Epidermal melanocyte (primary cell): ENCODE results near the gene SUSD2.
"Not testable (repeated sequence)": the region's sequence is repeated elsewhere in the genome, so short reads cannot be mapped to it uniquely, and the experiment has no call there.

Source experiments
- DNase-seq: peaks from one replicate; pipeline ENCODE4 v3.0.0; 2011; ENCODE audit warnings: low spot score; ENCODE audit not compliant: insufficient read length

Gene SUSD2, protein sequence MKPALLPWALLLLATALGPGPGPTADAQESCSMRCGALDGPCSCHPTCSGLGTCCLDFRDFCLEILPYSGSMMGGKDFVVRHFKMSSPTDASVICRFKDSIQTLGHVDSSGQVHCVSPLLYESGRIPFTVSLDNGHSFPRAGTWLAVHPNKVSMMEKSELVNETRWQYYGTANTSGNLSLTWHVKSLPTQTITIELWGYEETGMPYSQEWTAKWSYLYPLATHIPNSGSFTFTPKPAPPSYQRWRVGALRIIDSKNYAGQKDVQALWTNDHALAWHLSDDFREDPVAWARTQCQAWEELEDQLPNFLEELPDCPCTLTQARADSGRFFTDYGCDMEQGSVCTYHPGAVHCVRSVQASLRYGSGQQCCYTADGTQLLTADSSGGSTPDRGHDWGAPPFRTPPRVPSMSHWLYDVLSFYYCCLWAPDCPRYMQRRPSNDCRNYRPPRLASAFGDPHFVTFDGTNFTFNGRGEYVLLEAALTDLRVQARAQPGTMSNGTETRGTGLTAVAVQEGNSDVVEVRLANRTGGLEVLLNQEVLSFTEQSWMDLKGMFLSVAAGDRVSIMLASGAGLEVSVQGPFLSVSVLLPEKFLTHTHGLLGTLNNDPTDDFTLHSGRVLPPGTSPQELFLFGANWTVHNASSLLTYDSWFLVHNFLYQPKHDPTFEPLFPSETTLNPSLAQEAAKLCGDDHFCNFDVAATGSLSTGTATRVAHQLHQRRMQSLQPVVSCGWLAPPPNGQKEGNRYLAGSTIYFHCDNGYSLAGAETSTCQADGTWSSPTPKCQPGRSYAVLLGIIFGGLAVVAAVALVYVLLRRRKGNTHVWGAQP

DNA sequence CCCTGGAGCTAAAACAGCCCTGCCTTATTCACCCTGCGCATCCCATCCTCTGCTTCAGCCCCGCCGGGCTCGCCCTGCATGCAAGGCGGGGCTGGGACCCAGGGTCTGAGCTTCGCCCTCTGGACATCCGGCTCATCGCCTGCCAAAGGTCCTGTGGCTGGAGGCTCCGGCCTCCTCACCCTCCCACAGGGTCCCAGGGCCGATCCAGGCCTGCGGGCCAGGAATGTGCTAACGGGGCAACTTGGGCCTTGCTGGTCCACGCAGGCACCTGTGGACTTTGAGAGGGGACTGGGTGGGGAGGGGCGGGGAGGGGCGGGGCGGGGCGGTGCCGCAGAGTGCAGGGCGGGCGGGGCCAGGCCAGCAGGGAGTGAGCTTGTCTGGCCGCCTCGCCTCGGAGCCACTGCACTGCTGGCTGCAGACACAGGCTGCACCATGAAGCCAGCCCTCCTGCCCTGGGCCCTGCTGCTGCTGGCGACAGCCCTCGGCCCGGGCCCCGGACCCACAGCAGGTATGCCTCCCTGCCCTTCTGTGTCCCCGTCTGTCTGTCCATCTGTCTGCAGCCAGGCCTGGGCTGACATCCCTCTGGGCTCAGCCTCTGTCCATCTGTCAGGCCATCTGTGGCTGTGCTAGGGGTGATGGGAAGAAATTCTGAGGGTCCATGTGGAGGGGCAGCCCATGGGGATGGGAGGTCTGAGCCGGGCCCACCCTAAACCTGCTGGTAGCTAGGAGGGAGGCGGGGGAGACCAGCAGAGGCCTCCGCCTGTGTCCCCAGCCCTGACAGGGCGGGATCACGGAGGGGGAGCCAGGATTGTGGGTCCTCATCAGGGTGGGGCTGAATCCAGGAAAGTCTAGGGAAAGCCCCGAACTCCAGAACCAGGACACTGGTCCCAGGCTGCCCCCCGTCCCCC lies at the start of gene SUSD2:
TSS of gene SUSD2 (plus strand) at position 400 of the 908 bp plus-strand sequence. CDS start at position 433, 33 bp downstream.
- DNase-seq, result no peak

DNA sequence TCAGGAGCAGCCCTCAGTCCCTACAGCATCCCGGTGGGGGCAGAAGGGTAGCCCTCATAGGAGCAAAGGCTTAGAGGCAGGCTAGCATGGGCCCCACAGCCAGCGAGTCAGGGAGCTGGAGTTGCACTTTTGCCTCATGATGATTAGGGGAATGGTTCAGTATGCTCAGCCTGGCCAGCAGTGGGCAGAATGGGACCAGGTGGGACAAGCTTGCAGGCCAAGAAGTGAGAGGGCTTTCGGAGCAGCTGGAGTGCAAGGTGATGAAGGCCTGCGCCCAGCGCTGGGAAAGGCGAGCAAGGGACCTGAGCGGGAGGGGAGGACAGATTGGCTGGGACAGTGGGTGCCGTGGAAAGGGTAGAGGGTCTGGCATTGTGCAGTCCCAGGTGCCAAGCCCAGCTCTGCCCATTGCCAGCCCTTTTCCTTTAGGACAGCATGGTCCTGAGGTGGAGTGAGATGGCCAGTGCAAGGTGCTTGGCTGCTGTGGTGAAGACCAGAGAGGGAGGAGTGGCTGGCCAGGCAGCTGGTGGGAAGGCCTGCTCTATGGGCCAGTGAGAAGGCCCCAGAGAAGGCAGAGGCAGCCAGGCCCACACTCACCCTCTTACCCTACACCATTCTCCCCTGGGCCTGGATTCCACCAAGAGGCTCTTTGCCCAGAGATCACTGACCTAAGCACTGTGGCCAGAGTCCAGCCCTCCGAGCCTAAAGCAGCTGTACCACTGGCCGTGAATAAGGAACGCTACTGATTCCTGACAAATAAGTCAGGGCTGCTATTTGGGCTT lies 47.9 kb upstream of the SUSD2 start:
- no peak for DNase-seq

DNA sequence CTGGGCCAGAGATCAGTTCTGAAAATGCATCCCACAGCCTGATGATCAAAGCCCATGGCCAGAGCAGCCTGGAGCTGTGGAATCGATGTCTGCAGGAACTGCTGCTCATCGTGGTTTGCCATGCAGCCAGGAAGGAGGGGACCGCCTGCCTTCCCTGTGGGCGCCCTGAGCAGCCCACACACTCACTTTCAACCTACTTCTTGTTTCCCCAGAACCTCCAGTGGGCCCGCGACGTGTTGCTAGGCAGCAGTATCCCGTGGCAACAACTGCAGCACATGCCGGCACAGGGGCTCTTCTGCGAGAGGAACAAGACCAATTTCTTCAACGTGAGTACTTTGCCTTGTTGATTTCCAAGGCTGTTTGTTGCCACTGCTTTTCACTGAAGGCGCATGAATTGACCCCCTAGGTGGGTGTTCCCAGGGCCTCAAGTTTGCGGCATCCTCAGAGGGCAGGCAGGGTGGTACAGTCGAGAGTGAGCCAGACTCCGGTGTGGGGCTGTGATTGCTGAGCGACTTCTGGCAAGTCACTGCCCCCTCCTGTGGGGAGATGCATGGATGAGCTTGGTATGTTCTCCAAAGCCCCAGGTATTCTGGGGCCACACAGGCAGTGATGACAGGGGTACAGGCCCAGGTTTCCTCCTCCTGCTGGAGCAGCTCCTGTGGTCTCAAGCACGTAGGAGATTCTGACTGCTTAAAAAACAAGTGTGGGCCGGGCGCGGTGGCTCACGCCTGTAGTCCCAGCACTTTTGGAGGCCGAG lies 47.0 kb upstream of the SUSD2 start:
- DNase-seq, result no peak

DNA sequence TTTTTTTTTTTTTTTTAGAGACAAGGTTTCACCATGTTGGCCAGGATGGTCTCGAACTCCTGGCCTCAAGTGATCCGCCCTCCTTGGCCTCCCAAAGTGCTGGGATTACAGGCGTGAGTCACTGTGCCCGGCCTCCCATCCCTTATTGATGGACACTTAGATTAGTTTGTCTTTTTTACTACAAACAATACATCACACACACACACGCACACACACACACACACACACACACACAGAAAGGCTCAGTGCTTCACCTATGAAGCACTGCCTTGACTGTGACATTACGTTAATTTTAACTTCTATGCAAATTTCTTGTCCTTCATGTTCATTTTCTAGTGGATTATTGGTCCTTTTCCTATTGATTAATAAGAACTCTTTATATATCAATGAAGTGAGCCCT lies 44.8 kb upstream of the SUSD2 start:
- DNase-seq, result not testable (repeated sequence)

DNA sequence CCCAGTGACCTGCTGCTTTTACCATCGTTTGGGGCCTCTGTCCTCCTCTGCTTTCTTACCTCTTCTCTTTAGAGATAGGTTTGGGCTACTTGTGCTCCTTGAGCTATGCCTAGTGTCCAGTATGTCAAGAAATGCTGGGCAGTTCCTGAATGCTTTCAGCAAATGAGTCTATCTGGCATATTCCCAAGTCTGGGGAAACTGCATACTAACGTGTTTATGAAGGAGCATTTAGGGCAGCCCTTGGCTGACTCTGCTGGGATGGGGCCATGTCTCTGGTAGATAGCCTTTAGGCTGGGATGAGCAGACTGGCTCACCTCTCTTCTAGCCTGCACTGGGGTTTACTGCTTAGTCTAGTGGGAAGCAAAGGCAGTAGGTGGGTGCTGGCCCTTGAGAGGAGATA lies 43.7 kb upstream of the SUSD2 start:
- DNase-seq, result no peak

DNA sequence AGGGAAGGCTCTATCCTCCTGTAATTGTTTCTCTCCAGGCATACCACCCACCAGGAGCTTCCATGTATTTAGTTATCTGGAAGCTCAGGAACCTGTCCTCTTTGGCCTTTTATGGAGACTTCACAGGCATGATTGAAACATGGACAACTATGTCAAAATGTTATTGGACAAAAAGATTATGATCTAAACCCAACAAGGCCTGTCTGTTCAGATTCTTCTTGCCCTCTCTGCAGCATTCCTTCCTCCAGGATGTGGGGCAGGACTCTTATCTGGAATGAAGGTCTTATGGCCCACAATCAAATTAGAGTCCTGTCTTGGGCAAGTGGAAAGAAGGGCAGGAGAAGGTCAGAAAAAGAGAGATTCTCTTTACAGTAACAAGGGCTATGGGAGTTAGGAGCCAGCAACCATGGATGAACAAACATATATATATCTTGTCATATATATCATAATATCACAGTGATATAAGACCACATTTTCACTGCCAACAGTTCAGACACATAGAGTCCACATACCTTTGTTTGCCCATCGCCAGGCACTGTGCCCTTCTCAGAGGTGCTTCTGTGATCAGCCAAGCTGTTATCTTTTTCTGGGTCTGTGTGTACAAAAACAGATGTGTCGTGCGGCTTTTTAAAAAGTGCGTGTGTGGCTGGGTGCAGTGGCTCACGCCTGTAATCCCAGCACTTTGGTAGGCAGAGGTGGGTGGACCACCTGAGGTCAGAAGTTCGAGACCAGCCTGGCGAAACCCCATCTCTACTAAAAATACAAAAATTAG lies 42.5 kb upstream of the SUSD2 start:
- no peak for DNase-seq

DNA sequence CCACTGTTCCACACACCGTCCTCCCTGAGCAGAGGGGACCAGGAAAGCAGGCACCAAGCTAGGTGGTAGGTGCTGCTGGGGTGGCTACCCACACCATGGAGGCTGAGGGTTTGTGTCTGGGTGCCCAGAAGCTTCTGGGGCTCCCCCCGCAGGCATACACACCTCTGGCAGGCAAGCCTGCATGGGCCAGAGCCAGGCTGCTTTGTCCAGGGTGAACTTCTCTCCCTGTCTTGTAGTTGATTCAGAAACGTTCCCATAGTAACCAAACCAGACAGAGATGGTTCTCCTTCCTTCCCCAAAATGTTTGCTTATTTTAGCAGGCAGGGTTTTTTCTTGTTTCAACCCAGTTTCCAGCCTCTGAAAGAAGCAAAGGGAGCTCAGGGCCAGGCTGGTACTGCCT lies 40.9 kb upstream of the SUSD2 start:
- no peak for DNase-seq

DNA sequence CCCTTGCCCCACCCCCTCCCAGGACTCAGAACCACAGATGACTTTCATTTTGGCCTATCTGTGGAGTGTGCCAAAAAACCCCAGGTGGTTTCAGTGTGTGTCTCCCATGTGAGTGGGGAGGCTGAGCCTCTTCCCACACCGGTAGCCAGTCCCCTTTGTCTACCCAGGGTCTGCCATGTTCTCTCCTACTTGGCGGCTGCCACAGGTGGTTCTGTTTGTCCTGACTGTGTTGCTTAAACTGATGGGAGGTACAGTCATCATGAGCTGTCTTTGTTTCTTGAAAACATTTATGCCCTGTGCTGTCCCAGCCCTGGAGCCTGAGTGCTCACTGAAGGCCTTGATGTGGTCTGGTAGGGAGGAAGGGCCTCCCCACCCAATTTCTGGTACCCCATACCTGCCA lies 39.7 kb upstream of the SUSD2 start:
- DNase-seq, result no peak

DNA sequence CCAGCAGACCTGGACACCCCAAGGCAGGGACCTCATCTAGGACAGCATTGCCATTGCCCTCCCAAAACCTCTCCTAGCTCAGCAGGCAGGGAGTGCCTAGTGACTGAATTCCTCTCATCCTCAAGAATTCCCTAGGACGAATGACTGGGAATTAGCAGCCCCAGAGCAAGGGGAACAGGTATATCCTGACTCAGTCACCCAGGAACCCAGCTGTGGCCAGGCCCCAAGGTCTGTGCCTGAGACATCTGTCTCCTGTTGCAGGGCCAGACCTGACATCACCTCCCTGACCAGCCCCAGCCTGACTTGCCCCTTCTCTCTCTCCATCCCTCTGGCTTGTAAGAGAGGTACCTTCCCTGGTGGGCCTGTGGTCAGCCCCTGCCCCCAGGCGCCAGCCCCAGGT lies 39.0 kb upstream of the SUSD2 start:
- DNase-seq, result no peak

DNA sequence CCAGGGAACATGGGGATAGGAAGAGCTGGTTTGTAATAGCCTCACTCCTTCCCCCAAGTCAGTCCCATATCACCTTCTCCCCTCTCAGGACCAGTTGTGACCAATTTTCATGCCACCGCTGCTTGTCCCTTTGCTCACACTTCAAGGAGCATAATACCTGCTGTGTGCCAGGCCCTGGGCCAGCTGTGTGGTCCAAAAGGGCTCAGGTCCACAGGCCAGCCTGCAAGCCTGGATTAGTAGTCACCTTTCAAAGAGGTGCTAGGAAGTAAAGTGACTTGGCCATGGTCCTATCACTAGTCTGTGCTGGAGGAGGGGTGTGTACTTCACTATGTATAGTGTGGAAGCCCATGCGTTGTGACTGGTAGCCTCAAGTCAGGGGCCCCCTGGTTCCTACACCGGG lies 38.5 kb upstream of the SUSD2 start:
- no peak for DNase-seq

DNA sequence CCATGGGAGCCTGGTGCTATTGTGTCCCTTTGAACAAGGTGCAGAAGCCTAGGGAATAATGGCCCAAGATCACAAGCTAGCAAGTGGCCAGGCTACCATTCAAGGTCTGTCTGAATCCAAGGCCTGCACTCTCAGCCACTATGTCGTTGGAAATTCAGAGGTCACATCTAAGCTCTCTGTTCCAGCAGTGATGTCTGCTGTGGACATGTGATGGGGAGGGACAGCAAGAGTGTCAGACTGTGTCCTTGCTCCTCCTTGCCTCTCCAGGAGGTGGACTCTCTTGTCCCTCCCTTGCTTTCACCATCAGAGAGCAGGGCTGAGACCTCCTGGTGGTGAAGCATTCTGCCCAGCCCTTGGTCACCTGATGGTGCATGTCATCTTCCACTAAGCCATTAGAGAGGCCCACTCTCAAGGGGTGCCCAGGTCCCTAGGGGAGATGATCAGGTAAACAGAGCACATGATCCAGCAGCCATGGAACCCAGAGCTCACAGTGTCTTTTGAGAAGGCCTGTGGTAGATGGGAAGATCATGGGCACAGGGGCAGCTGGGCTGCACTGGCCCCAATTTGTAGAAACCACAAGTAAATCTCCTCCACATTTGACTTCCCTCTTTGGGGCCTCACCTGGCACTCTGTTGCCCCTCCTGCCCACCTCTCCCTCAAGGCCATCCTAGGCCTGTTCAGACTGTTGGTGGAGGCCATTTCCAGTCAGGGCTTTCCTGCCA lies 37.1 kb upstream of the SUSD2 start:
- DNase-seq, result no peak

DNA sequence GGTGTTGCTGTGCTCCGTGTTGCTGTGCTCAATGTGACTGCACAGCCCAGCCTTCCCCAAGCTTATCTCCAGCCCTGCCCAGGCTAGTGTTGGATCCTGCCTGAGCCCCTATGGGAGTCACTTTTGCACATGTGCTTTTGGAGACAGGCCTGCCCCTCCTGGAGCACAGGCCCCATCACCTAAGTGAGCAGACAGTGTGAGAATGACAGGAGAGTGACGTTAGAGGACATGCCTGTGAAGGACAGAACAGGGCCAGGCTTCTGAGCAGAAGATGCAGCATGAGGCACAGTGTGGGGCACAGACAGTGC lies 36.6 kb upstream of the SUSD2 start:
- no peak for DNase-seq

DNA sequence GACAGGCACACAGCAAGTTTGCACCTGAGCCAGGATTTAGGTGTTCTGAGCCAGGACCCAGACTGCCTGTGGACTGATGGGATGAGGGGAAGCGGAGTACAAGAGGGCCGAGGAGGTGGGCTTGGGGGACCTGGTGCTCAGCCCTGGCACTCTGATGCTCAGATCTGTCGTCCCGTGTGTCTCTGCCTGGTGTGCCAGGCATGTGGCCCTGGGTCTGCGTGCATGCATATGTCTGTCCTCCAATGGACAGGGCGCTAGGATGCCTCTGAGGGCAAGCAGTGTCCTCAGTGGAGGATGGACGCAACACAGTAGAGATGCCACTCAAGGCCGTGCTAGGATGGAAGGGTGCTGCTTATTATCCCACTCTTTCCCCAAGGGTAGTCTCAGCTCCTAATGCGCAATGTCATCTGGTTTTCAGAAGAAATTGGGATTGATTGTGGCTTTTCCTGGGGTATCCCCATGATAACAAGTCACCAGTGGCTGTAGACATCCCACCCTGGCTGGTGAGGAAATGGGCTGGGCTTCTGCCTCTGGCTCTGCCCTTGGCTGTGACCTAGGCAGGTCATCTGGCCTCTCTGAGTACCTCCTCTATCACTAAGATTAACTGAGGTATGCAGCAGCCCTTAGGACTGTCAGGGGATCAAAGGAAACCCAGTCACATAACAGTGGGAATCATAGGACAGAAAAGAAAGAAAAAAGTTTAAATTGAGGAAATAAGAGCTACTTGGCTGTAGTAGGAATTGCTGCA lies 35.7 kb upstream of the SUSD2 start:
- DNase-seq, result no peak

DNA sequence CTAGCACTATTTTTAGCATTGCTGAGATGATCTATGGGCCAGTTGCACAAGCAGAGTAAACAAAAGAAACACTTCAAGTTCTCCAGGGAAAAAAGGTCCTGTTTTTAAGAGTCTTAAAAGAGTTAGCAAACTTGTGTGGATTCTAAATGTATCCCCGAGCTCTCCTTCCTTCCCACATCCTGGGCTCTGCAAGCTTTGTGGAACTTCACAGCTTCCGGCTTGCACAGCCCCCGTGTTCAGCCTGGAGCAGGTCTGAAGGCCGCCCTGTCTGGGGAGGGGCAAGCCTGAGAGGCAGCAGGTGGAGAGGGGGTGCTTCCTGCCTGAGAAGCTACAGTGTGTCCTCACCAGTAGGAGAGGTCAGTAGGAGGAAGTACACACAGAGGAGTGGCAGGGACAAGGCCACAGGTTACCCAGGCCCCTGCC lies 35.1 kb upstream of the SUSD2 start:
- DNase-seq, result peak; percentile 45

DNA sequence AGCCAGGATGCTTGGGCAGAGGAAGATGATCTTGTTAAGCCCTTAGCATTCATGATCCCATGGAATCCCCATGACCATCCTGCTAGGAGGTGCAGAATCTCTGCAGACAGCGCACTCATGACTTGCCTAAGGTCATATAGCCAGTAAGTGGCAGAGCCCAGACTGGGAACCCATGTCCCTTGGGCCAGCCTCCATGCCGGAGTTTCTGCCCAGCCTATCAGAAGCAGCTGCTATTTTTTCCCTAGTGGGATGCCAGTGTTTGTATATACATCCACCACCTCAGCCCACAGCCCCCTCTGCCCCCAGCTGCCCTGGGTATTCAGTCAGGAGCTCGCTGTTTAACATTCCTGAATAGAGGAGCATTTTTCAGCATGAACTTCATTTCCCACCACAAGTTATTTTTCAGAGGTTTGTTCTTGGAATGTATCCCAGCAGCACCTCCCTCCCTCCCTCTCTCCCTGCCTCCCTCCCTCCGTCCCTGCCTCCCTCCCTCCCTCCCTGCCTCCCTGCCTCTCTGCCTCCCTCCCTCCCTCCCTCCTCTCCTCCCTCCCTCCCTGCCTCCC lies 34.4 kb upstream of the SUSD2 start:
- DNase-seq, result peak; percentile 80

DNA sequence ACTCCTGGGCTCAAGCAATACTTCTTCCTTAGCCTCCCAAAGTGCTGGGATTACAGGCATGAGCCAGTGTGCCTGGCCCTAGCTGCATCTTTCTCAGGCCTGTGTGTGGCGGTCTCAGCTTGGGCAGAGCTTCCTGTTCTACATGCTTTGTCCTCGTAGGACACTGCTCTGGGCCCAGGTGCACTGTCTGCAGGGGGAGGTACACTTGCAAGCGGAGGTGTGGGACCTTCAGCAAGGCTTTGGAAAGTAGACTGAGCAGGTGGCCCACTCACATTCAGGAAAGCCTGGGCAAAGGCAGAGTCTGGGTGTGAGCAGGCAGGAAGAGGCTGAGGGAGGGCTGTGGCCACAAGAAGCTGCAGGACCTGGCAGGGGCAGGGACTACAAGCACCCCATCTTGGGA lies 33.6 kb upstream of the SUSD2 start:
- DNase-seq, result no peak

DNA sequence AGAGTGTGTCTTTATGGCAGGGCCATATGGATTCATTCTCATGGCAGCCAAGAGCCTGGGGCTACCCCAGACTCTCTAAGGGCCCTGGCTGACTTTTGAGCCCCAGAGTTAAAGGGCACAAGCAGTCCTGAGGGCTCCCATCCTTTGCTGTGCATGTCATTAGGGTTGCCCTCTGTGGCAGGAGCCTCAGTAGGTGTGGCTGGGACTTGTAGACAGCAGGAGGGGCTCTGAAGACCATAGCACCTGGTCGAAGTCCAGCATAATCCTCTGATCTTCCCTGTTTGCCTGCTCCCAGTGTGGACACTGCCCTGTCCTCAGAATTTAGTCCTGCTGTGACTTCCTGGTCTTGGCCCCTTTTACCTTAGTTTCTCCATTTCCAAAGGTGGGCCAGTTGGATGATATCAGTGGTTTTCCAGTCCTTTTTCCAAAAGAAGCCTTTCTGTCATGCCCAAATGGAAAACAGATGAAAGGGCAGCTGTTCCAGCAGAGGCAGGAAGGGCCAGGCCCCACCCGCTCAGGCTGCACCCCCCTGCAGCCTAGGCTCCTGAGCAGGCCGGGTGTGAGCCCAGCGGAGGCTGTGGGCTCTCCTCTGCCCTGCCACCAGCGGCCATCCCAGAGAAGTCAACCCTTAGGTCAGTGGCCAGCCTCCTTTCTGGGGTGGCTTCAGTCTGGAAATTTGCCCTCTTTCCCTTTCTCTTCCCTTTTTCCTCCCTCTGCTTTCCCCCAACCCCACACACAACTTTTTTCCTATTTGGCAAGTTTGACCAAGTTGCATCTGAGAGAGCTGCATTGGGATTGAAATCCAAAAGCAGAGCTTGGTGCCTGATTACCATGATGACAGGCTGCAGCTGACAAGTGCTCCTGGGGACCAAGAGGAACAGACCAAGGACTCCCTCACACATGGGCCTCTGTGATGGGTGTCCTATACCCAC lies 32.8 kb upstream of the SUSD2 start:
- no peak for DNase-seq
